HEK293T (cell line): Measurements from ENCODE around the gene PCDH12.

Experiments used
- BHLHE40 ChIP-seq: fragments of 450-650 bp; IDR thresholded peaks from 2 replicates; pipeline ENCODE4 v1.6.1; 2016; ENCODE audit warnings: mild to moderate bottlenecking, moderate library complexity, borderline replicate concordance
- CTBP1 ChIP-seq: fragments of 450-650 bp; IDR thresholded peaks from 2 replicates; pipeline ENCODE4 v1.6.1; 2016; ENCODE audit warnings: borderline replicate concordance
- ELF4 ChIP-seq: fragments of 450-650 bp; IDR thresholded peaks from 2 replicates; pipeline ENCODE4 v1.6.1; 2017; ENCODE audit warnings: antibody characterized with exemption
- FOXA1 ChIP-seq: fragments of 450-650 bp; IDR thresholded peaks from 2 replicates; pipeline ENCODE4 v1.6.1; 2016; ENCODE audit warnings: mild to moderate bottlenecking
- FOXM1 ChIP-seq: fragments of 450-650 bp; IDR thresholded peaks from 2 replicates; pipeline ENCODE4 v1.6.1; 2017; ENCODE audit warnings: mild to moderate bottlenecking, borderline replicate concordance

- TF ChIP-seq FOXA1 = no peak
- no peak for TF ChIP-seq FOXM1
- no peak for TF ChIP-seq ELF4
- TF ChIP-seq CTBP1 = no peak
- TF ChIP-seq BHLHE40 = no peak
Observed at GRCh38 chr5:141929398-141930058, 28.5 kb downstream of the PCDH12 start.
